ENCODE measurements around the gene TEX53. TPM values are rescaled to one million over a fixed set of nuclear protein-coding genes. Genes with fewer than 3 reads are reported as not detected.
A peak's percentile ranks its signal among the peaks of the same experiment; 100 is the strongest.

TEX53 gene
- total RNA-seq, result not detected

DNA sequence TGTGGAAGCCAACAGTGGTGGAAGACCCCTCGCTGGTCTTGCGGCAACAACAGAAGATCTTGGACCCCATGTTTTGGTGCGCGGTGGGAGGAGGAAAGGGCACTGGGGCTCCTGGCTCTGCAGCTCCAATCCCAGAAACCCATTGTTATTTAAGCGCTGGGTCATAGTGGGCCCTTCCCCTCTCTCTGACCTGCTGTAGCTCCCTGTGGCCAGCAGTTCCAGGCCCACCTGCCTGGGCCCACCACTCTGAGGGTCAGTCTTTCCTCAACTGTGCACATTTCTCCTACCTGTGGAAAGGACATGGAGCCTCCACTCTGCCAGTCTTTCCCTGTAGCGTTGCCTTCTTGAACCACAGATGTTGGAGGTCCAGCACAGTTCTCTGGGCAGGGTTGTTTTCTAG is at the start of gene TEX53:
TEX53 (minus strand) TSS at position 101 of the 400 bp plus-strand sequence; CDS start at position 70, 31 bp downstream.
- peaks cover 5% of the 10 kb centered on the region for H3K27me3 Mint-ChIP-seq (ENCODE audit: low read depth)
- DNase-seq (no peak), ATAC-seq (no peak)
- H3K36me3 Mint-ChIP-seq (ENCODE audit: insufficient read depth), result no peaks in the 10 kb centered on the region
- H3K9me3 Mint-ChIP-seq, result no peaks in the 10 kb centered on the region
- peaks cover 16% of the 10 kb centered on the region for H3K4me1 Mint-ChIP-seq (ENCODE audit: low read depth)
- H3K4me3 Mint-ChIP-seq, result no peak within 1 kb of the TSS

GRCh38 chr9:114706711-114707110 is 49.1 kb upstream of the TEX53 start:
- ATAC-seq, result no peak
- no peaks in the 10 kb centered on the region for H3K9me3 Mint-ChIP-seq
- no peak for DNase-seq
- no peaks in the 10 kb centered on the region for H3K27me3 Mint-ChIP-seq (ENCODE audit: low read depth)
- H3K4me3 Mint-ChIP-seq, result no peak overlapping the region
- peaks cover 26% of the 10 kb centered on the region for H3K4me1 Mint-ChIP-seq (ENCODE audit: low read depth)
- no peaks in the 10 kb centered on the region for H3K36me3 Mint-ChIP-seq (ENCODE audit: insufficient read depth)

DNA sequence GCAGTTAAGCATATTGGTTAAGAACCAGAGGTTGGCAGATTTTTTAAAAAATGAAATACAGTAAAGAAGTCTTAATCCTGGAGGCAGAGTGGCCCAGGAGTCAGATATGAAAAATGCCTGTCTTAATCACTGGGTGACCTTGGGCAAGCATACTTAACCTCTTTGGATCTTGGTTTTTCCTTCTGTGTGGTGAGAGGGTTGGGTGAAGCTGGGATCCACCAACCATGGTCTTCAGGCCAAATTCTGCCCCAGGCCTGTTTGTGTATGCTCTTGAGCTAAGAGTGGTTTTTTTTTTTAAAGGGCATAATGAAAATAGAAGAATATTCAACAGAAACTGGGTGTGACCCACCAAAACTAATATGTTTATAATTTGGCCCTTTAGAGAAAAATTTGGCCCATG is 44.4 kb upstream of the TEX53 start:
- ATAC-seq (no peak), DNase-seq (no peak)
- H3K4me1 Mint-ChIP-seq (ENCODE audit: low read depth), result peaks cover 26% of the 10 kb centered on the region
- H3K9me3 Mint-ChIP-seq, result no peaks in the 10 kb centered on the region
- no peak overlapping the region for H3K4me3 Mint-ChIP-seq
- H3K27me3 Mint-ChIP-seq (ENCODE audit: low read depth), result no peaks in the 10 kb centered on the region
- H3K36me3 Mint-ChIP-seq (ENCODE audit: insufficient read depth), result peaks cover 2% of the 10 kb centered on the region

DNA sequence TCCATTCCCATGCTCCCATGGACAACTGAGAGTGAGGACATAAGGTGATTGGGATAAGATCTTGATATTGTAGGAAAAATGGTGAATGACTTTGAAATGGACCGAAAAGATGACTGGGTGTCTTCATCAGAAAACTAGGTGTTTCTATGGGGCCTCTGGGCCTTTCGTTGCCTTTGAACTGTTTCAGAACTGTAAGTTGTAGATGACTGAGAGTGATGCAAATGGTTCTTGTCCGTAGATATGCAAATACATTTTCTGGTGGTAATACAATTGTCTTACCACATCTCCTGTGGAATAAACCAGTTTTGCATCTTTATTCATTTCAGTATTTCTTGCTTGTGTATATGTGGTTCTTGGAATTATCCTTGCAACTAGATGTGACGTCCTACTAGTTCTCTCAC is 40.3 kb upstream of the TEX53 start:
- DNase-seq (no peak), ATAC-seq (peak; percentile 64 to 69)
- peak overlapping the region; percentile 54 for H3K4me3 Mint-ChIP-seq
- peaks cover 50% of the 10 kb centered on the region for H3K4me1 Mint-ChIP-seq (ENCODE audit: low read depth)
- H3K27me3 Mint-ChIP-seq (ENCODE audit: low read depth), result peaks cover 1% of the 10 kb centered on the region
- H3K36me3 Mint-ChIP-seq (ENCODE audit: insufficient read depth), result peaks cover 2% of the 10 kb centered on the region
- H3K9me3 Mint-ChIP-seq, result no peaks in the 10 kb centered on the region

DNA sequence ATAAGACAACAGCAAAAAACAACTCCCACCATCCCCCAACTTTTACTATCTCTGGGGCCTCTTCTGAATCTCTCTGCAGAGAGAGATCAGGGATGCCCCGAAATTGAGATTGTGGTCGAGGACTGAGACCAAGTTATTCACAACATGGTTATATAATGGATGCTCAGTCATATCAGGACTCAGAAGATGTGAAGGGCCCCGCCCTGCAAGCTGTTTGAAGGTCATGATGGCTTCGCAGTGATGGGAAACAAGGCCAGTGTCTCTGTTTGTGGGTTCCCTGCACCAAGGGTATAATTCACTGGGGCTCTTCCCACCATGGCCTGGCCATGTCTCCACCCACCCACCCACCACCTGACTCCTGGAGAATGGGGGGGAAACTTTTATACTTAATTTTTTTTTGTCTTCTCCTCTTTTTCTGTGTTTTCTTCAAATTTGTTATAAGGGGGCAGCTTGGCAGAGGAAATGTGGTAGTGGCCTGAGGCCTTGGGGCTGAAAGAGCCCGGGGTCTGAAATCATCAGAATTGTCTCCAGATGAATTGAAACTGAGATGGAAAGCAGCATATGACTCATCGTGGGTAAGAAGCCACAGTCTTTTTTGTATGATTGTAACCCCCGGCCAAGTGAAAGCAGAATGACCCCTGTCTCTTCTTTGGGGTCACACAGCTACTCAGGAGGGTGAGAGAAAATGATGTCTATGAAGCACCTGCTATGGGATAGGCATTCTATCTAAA is 39.4 kb upstream of the TEX53 start:
- peaks cover 59% of the 10 kb centered on the region for H3K4me1 Mint-ChIP-seq (ENCODE audit: low read depth)
- DNase-seq (no peak), ATAC-seq (peak; percentile 45 to 46)
- H3K4me3 Mint-ChIP-seq, result peak overlapping the region; percentile 54
- peaks cover 1% of the 10 kb centered on the region for H3K27me3 Mint-ChIP-seq (ENCODE audit: low read depth)
- no peaks in the 10 kb centered on the region for H3K9me3 Mint-ChIP-seq
- H3K36me3 Mint-ChIP-seq (ENCODE audit: insufficient read depth), result peaks cover 2% of the 10 kb centered on the region

DNA sequence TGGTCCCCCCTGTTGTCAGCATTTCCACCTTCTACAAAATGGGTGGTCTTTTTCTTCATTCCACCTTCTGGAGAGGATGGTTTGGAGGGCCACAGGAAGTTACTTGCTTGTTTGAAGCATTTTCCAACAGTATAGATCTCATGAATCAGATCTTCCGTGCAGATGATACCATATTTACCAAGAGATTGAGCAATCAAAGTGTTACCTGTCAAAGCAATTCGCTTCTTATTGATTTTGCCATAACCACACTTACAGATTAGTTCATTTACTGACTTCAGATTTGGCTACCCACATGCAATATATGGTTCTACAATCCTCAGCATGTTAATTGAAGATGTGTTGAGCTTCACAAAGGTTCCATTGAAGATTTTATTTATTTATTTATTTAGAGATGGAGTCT is 38.3 kb upstream of the TEX53 start:
- Mint-ChIP-seq H3K36me3 (ENCODE audit: insufficient read depth) (peaks cover 2% of the 10 kb centered on the region), H3K9me3 (no peaks in the 10 kb centered on the region), H3K4me3 (no peak overlapping the region), H3K4me1 (ENCODE audit: low read depth) (peaks cover 70% of the 10 kb centered on the region), H3K27me3 (ENCODE audit: low read depth) (peaks cover 1% of the 10 kb centered on the region)
- no peak for ATAC-seq
- DNase-seq, result no peak

DNA sequence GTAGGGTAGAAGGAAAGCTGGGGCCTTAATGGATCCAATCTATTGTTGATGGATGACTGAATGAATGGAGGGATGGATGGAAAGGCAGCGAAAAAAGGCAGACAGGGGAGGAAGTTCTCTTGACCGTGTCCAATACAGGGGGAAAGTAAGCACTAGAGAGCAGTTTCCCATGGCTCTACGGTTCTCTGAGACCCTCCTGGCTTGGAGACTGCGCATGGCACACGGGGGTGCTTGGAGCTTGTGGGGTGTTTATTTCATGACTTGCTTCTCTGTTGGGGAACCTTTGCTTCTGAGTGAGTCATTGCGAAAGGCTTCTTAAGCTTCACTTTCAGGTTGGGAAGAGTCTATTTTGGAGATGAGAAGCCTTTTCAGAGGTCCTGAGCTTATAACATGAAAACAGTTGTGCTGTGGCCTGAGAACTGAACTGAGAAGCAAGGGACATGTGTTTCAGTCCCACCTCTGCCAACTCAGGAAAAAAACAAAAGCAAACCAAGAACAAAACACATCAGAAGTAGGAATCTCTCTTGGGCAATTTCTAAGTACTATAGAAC is 37.2 kb upstream of the TEX53 start:
- no peaks in the 10 kb centered on the region for H3K9me3 Mint-ChIP-seq
- ATAC-seq, result peak; percentile 6 to 7
- peak overlapping the region; percentile 1 for H3K4me3 Mint-ChIP-seq
- no peak for DNase-seq
- peaks cover 81% of the 10 kb centered on the region for H3K4me1 Mint-ChIP-seq (ENCODE audit: low read depth)
- H3K36me3 Mint-ChIP-seq (ENCODE audit: insufficient read depth), result peaks cover 3% of the 10 kb centered on the region
- H3K27me3 Mint-ChIP-seq (ENCODE audit: low read depth), result peaks cover 1% of the 10 kb centered on the region

- Mint-ChIP-seq H3K36me3 (ENCODE audit: insufficient read depth) (peaks cover 2% of the 10 kb centered on the region), H3K27me3 (ENCODE audit: low read depth) (peaks cover 1% of the 10 kb centered on the region), H3K4me1 (ENCODE audit: low read depth) (peaks cover 80% of the 10 kb centered on the region), H3K4me3 (no peak overlapping the region), H3K9me3 (no peaks in the 10 kb centered on the region)
- ATAC-seq (no peak), DNase-seq (no peak)
These were observed 36.5 kb upstream of the TEX53 start for GRCh38 chr9:114694146-114694545.

GRCh38 chr9:114693248-114693855 is 35.7 kb upstream of the TEX53 start:
- no peak for ATAC-seq
- Mint-ChIP-seq H3K4me1 (ENCODE audit: low read depth) (peaks cover 76% of the 10 kb centered on the region), H3K4me3 (no peak overlapping the region)

GRCh38 chr9:114691956-114692295 is 34.3 kb upstream of the TEX53 start:
- Mint-ChIP-seq H3K27me3 (ENCODE audit: low read depth) (peaks cover 1% of the 10 kb centered on the region), H3K36me3 (ENCODE audit: insufficient read depth) (peaks cover 2% of the 10 kb centered on the region), H3K4me1 (ENCODE audit: low read depth) (peaks cover 73% of the 10 kb centered on the region)

More at GRCh38 chr9:114693248-114693855, 35.7 kb upstream of the TEX53 start:
- H3K27me3 Mint-ChIP-seq (ENCODE audit: low read depth), result peaks cover 1% of the 10 kb centered on the region
- no peak for DNase-seq
- peaks cover 2% of the 10 kb centered on the region for H3K36me3 Mint-ChIP-seq (ENCODE audit: insufficient read depth)
- H3K9me3 Mint-ChIP-seq, result no peaks in the 10 kb centered on the region

GRCh38 chr9:114691046-114691955 is 33.7 kb upstream of the TEX53 start:
- ATAC-seq, result peak; percentile 80 to 82
- H3K9me3 Mint-ChIP-seq, result no peaks in the 10 kb centered on the region
- H3K36me3 Mint-ChIP-seq (ENCODE audit: insufficient read depth), result peaks cover 2% of the 10 kb centered on the region
- DNase-seq, result peak; percentile 56
- peaks cover 1% of the 10 kb centered on the region for H3K27me3 Mint-ChIP-seq (ENCODE audit: low read depth)
- H3K4me1 Mint-ChIP-seq (ENCODE audit: low read depth), result peaks cover 72% of the 10 kb centered on the region
- H3K4me3 Mint-ChIP-seq, result peak overlapping the region; percentile 68

More at GRCh38 chr9:114691956-114692295, 34.3 kb upstream of the TEX53 start:
- ATAC-seq (no peak), DNase-seq (no peak)
- H3K9me3 Mint-ChIP-seq, result no peaks in the 10 kb centered on the region
- no peak overlapping the region for H3K4me3 Mint-ChIP-seq

- no peak for DNase-seq
- Mint-ChIP-seq H3K4me1 (ENCODE audit: low read depth) (peaks cover 74% of the 10 kb centered on the region), H3K27me3 (ENCODE audit: low read depth) (peaks cover 1% of the 10 kb centered on the region), H3K36me3 (ENCODE audit: insufficient read depth) (peaks cover 2% of the 10 kb centered on the region), H3K9me3 (peaks cover 5% of the 10 kb centered on the region), H3K4me3 (no peak overlapping the region)
- no peak for ATAC-seq
These were observed 32.7 kb upstream of the TEX53 start for GRCh38 chr9:114690308-114690707.

GRCh38 chr9:114689813-114690212 is 32.2 kb upstream of the TEX53 start:
- ATAC-seq, result no peak
- H3K4me3 Mint-ChIP-seq, result no peak overlapping the region
- peaks cover 70% of the 10 kb centered on the region for H3K4me1 Mint-ChIP-seq (ENCODE audit: low read depth)
- DNase-seq, result no peak
- peaks cover 2% of the 10 kb centered on the region for H3K36me3 Mint-ChIP-seq (ENCODE audit: insufficient read depth)
- peaks cover 1% of the 10 kb centered on the region for H3K27me3 Mint-ChIP-seq (ENCODE audit: low read depth)
- H3K9me3 Mint-ChIP-seq, result peaks cover 5% of the 10 kb centered on the region

- Mint-ChIP-seq H3K4me3 (no peak overlapping the region), H3K36me3 (ENCODE audit: insufficient read depth) (peaks cover 2% of the 10 kb centered on the region), H3K9me3 (peaks cover 7% of the 10 kb centered on the region), H3K4me1 (ENCODE audit: low read depth) (peaks cover 70% of the 10 kb centered on the region), H3K27me3 (ENCODE audit: low read depth) (no peaks in the 10 kb centered on the region)
- DNase-seq (no peak), ATAC-seq (no peak)
These were observed 31.5 kb upstream of the TEX53 start for GRCh38 chr9:114688909-114689610.
